ENCODE results near the gene KCNG2. TPM values are rescaled to one million over a fixed set of nuclear protein-coding genes. Genes with fewer than 3 reads are reported as not detected.

The KCNG2 gene
- total and polyA plus RNA-seq, 2 experiments from 2014 or later, result not detected

DNA sequence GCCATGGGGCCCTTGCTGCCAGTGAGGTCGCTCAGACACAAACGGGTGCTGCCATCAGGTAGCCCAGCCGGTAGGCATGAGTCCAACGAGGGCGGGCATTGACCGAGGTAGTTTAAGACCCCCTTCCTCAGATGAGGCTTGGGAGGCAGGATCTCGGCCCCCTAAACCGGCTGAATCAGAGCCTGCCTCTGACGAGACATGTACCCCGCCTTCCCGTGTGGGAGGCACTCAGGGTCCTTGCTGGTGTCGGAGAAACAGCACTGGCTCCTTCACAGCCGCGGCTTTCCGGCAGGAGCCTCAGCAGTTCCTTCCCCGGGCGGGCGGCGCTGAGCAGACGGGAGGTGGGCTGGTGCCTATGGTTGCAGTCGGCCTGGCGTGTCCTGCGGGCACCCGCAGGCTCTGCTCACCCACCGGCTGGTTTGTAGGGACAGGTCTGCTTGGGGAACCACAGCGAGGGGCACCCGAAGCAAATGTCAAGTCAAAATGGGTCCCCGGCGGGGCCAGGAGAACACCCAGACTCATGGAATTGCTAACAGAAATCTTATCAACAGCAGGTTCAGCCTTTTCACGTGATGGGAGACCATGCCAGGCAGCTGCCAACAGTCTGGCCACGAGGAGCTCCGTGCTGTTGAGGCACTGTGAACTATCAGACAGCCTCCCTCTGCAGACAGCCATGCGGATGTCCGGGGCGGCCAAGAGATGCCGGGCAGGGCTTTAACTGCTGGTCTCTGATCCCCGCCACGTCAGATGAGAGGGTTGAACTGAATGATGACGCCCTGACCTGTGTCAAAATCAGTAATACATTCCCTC is 2.8 kb downstream of the KCNG2 start:
- H3K9me3 ChIP-seq (ENCODE audit: low read depth), result no peaks in the 10 kb centered on the region
- peaks cover 36% of the 10 kb centered on the region for H3K27me3 ChIP-seq
- no peak overlapping the region for H2AFZ ChIP-seq

DNA sequence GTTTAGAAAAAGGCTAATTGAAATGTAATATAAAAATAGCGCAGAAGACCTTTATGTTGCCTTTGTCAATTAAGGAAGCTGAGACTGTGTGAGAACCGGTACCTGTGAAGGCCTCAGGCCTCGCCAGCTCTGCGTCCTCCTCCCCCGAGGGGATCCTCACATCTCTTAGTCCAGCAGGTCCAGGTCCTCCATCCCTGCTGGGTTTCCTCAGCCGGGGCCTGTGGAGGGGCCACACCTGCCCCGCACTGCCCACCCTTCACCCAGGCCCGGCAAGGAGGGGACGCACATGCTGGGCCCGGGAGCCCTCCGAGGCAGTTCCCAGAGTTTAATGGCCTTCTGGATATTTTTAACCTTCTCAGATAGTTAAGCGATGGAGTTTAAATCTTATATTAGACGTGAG is 3.5 kb downstream of the KCNG2 start:
- H3K4me2 ChIP-seq, result no peak overlapping the region
- no peak for DNase-seq (ENCODE audit: low spot score)
- peaks cover 33% of the 10 kb centered on the region for H3K27me3 ChIP-seq
- H3K36me3 ChIP-seq (replicated peaks; ENCODE audit: insufficient read depth, low read depth), result no peaks in the 10 kb centered on the region
- H3K4me1 ChIP-seq (ENCODE audit: insufficient read depth), result peaks cover 9% of the 10 kb centered on the region
- 93% methylated on average over 13 of the region's 13 CpGs for WGBS (ENCODE audit: low lambda C conversion rate, missing lambda C conversion rate)
- no peak overlapping the region for H3K4me3 ChIP-seq
- H4K20me1 ChIP-seq (ENCODE audit: insufficient read depth, poor library complexity, severe bottlenecking), result no peaks in the 10 kb centered on the region
- TF ChIP-seq, protein P1, sequence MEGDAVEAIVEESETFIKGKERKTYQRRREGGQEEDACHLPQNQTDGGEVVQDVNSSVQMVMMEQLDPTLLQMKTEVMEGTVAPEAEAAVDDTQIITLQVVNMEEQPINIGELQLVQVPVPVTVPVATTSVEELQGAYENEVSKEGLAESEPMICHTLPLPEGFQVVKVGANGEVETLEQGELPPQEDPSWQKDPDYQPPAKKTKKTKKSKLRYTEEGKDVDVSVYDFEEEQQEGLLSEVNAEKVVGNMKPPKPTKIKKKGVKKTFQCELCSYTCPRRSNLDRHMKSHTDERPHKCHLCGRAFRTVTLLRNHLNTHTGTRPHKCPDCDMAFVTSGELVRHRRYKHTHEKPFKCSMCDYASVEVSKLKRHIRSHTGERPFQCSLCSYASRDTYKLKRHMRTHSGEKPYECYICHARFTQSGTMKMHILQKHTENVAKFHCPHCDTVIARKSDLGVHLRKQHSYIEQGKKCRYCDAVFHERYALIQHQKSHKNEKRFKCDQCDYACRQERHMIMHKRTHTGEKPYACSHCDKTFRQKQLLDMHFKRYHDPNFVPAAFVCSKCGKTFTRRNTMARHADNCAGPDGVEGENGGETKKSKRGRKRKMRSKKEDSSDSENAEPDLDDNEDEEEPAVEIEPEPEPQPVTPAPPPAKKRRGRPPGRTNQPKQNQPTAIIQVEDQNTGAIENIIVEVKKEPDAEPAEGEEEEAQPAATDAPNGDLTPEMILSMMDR (IDR thresholded peaks at IDR 0.05; ENCODE audit: poor library complexity), result no peak
- H2AFZ ChIP-seq, result no peak overlapping the region
- no peaks in the 10 kb centered on the region for H3K79me2 ChIP-seq
- H3K27ac ChIP-seq, result no peak overlapping the region
- no peaks in the 10 kb centered on the region for H3K9me2 ChIP-seq (replicated peaks; ENCODE audit: insufficient read depth)
- H3K9me3 ChIP-seq (ENCODE audit: low read depth), result no peaks in the 10 kb centered on the region

More for the DNA sequence above, 2.8 kb downstream of the KCNG2 start:
- no peak overlapping the region for H3K4me2 ChIP-seq
- no peaks in the 10 kb centered on the region for H3K36me3 ChIP-seq (replicated peaks; ENCODE audit: insufficient read depth, low read depth)
- no peaks in the 10 kb centered on the region for H4K20me1 ChIP-seq (ENCODE audit: insufficient read depth, poor library complexity, severe bottlenecking)
- no peaks in the 10 kb centered on the region for H3K9me2 ChIP-seq (replicated peaks; ENCODE audit: insufficient read depth)
- no peaks in the 10 kb centered on the region for H3K79me2 ChIP-seq
- H3K4me3 ChIP-seq, result no peak overlapping the region
- DNase-seq (ENCODE audit: low spot score), result no peak
- peaks cover 9% of the 10 kb centered on the region for H3K4me1 ChIP-seq (ENCODE audit: insufficient read depth)
- H3K27ac ChIP-seq, result no peak overlapping the region
- TF ChIP-seq EZH2phosphoT487 (IDR thresholded peaks at IDR 0.05; ENCODE audit: low read depth, severe bottlenecking, unreplicated experiment) (no peak), EZH2 (IDR thresholded peaks at IDR 0.05; ENCODE audit: borderline replicate concordance) (no peak)
- TF ChIP-seq, protein P1 (IDR thresholded peaks at IDR 0.05; ENCODE audit: poor library complexity), result no peak
- WGBS (ENCODE audit: low lambda C conversion rate, missing lambda C conversion rate), result 97% methylated on average over 39 of the region's 39 CpGs

DNA sequence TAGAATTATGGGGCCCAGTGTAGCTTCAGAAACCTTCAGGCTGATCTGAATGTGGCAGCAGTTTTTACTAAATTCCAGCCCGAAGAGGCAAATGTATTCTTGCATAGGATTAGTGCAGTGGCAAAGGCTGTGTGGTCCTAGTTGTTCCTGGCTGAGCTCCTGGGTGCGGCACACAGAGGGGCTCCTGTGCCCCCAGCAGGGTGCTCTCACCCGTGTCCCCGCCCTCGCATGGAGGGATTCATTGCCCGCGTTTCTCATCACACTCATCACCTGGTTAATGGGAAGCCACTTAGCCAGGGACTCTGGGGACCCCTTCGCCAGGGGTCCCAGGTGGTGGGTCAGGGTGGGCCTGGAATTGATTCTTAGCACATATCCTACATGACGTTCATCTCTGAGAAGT is 3.9 kb downstream of the KCNG2 start:
- DNase-seq (ENCODE audit: low spot score), result no peak
- H3K27me3 ChIP-seq, result peaks cover 29% of the 10 kb centered on the region
- no peaks in the 10 kb centered on the region for H4K20me1 ChIP-seq (ENCODE audit: insufficient read depth, poor library complexity, severe bottlenecking)
- 90% methylated on average over 9 of the region's 9 CpGs for WGBS (ENCODE audit: low lambda C conversion rate, missing lambda C conversion rate)
- H2AFZ ChIP-seq, result no peak overlapping the region
- H3K4me2 ChIP-seq, result no peak overlapping the region
- no peaks in the 10 kb centered on the region for H3K9me2 ChIP-seq (replicated peaks; ENCODE audit: insufficient read depth)
- no peaks in the 10 kb centered on the region for H3K79me2 ChIP-seq
- H3K27ac ChIP-seq, result no peak overlapping the region
- H3K36me3 ChIP-seq (replicated peaks; ENCODE audit: insufficient read depth, low read depth), result no peaks in the 10 kb centered on the region
- TF ChIP-seq EZH2 (IDR thresholded peaks at IDR 0.05; ENCODE audit: borderline replicate concordance), result no peak
- no peak for TF ChIP-seq EZH2phosphoT487 (IDR thresholded peaks at IDR 0.05; ENCODE audit: low read depth, severe bottlenecking, unreplicated experiment)
- TF ChIP-seq, protein P1 (IDR thresholded peaks at IDR 0.05; ENCODE audit: poor library complexity), result no peak
- H3K4me1 ChIP-seq (ENCODE audit: insufficient read depth), result peaks cover 9% of the 10 kb centered on the region
- H3K9me3 ChIP-seq (ENCODE audit: low read depth), result no peaks in the 10 kb centered on the region
- no peak overlapping the region for H3K4me3 ChIP-seq
